Vagina (tissue), 2 donors: ENCODE measurements around the gene WNK2. TPM values are rescaled to one million over a fixed set of nuclear protein-coding genes. Genes with fewer than 3 reads are reported as not detected.

Experiments used
- DNase-seq, 2 donors: peaks; one replicate each; pipeline ENCODE4 v3.0.0-alpha.2; 2017; ENCODE audit errors: extremely low spot score in 2 of 2
- H3K27ac ChIP-seq: fragments of 200-600 bp; sonication (generic); one replicate; pipeline ENCODE4 v1.5.1; 2019
- H3K27me3 ChIP-seq: fragments of 200-600 bp; sonication (generic); one replicate; pipeline ENCODE4 v1.5.1; 2019
- H3K36me3 ChIP-seq, 2 donors: fragments of 200-600 bp; sonication (generic); one replicate each; pipeline ENCODE4 v1.5.1; 2017 to 2019
- H3K4me1 ChIP-seq: fragments of 200-600 bp; sonication (generic); one replicate; pipeline ENCODE4 v1.5.1; 2019
- H3K4me3 ChIP-seq, 2 donors: fragments of 200-600 bp; sonication (generic); 1 replicate in 1 of 2; 2 replicates in 1 of 2; pipeline ENCODE4 v1.5.1; 2016 to 2019
- H3K9me3 ChIP-seq: fragments of 200-600 bp; sonication (generic); one replicate; pipeline ENCODE4 v1.5.1; 2019
- CTCF ChIP-seq, 3 experiments: fragments of 450-650 bp in 2 of 3; fragments of 200-600 bp in 1 of 3; sonication (generic) in 1 of 3; IDR thresholded peaks; one replicate each; pipeline ENCODE4 v1.5.1; 2017 to 2019; ENCODE audit warnings: antibody characterized with exemption in 3 of 3, mild to moderate bottlenecking in 2 of 3, moderate library complexity in 2 of 3
- POLR2A ChIP-seq, 2 donors: fragments of 450-650 bp; IDR thresholded peaks; one replicate each; pipeline ENCODE4 v1.6.1; 2017; ENCODE audit warnings: antibody characterized with exemption in 2 of 2, mild to moderate bottlenecking in 2 of 2, moderate library complexity in 2 of 2
- POLR2AphosphoS5 ChIP-seq, 2 donors: sonication (generic); formaldehyde crosslinking; IDR thresholded peaks; one replicate each; pipeline ENCODE4 v1.9.0; 2017; ENCODE audit warnings: antibody characterized with exemption in 2 of 2, mild to moderate bottlenecking in 2 of 2, low read depth in 1 of 2; ENCODE audit not compliant: insufficient read depth in 1 of 2
- intact Hi-C: fragments of 100-400 bp; cut with DNase I; formaldehyde crosslinking; loops from one replicate; pipeline ENCODE4 v1.15.1; 2023
- total RNA-seq: library from RNA; depleted of rRNA; stranded (reverse); fragments of >200 nt; gene quantifications from one replicate; pipeline ENCODE4 v1.2.3, GENCODE V29; 2016

Gene WNK2
- total RNA-seq, 1 donor from 2014 or later: 24.8 TPM

GRCh38 chr9:93193388-93194220 lies 9.7 kb downstream of the WNK2 start:
- Histone ChIP-seq H3K36me3 (no peaks in the 10 kb centered on the region), H3K4me3 (no peak overlapping the region), H3K9me3 (no peaks in the 10 kb centered on the region), H3K27me3 (no peaks in the 10 kb centered on the region), H3K4me1 (peaks cover 18% of the 10 kb centered on the region), H3K27ac (peak overlapping the region; percentile 13)
- no peak for TF ChIP-seq POLR2A (IDR thresholded peaks at IDR 0.05)
- no peak for TF ChIP-seq CTCF (IDR thresholded peaks at IDR 0.05)
- no peak for TF ChIP-seq POLR2AphosphoS5 (IDR thresholded peaks at IDR 0.05; ENCODE audit: insufficient read depth in 1 of 2, low read depth in 1 of 2)
- intact Hi-C loops: no loop called here
- no peak for DNase-seq

GRCh38 chr9:93194221-93194625 lies 10.3 kb downstream of the WNK2 start:
- Histone ChIP-seq H3K4me3 (no peak overlapping the region), H3K4me1 (peaks cover 18% of the 10 kb centered on the region), H3K27me3 (no peaks in the 10 kb centered on the region), H3K36me3 (no peaks in the 10 kb centered on the region), H3K27ac (no peak overlapping the region), H3K9me3 (no peaks in the 10 kb centered on the region)
- DNase-seq: no peak
- TF ChIP-seq POLR2A (IDR thresholded peaks at IDR 0.05) (no peak), CTCF (IDR thresholded peaks at IDR 0.05) (no peak), POLR2AphosphoS5 (IDR thresholded peaks at IDR 0.05; ENCODE audit: insufficient read depth in 1 of 2, low read depth in 1 of 2) (no peak)
- intact Hi-C loops: no loop called here

- no peak overlapping the region for H3K4me3 ChIP-seq
- no peak overlapping the region for H3K27ac ChIP-seq
- intact Hi-C loops: no loop called here
- H3K36me3 ChIP-seq: no peaks in the 10 kb centered on the region
- DNase-seq: no peak
- no peaks in the 10 kb centered on the region for H3K27me3 ChIP-seq
- H3K4me1 ChIP-seq: peaks cover 18% of the 10 kb centered on the region
- no peaks in the 10 kb centered on the region for H3K9me3 ChIP-seq
- TF ChIP-seq POLR2AphosphoS5 (IDR thresholded peaks at IDR 0.05; ENCODE audit: insufficient read depth in 1 of 2, low read depth in 1 of 2) (no peak), POLR2A (IDR thresholded peaks at IDR 0.05) (no peak), CTCF (IDR thresholded peaks at IDR 0.05) (no peak)
Measured at GRCh38 chr9:93194641-93195040, 10.7 kb downstream of the WNK2 start.

GRCh38 chr9:93196096-93197055 lies 12.4 kb downstream of the WNK2 start:
- H3K27ac ChIP-seq: no peak overlapping the region
- DNase-seq: no peak
- TF ChIP-seq POLR2AphosphoS5 (IDR thresholded peaks at IDR 0.05; ENCODE audit: insufficient read depth in 1 of 2, low read depth in 1 of 2) (no peak), CTCF (IDR thresholded peaks at IDR 0.05) (no peak), POLR2A (IDR thresholded peaks at IDR 0.05) (no peak)
- no peaks in the 10 kb centered on the region for H3K36me3 ChIP-seq
- no peaks in the 10 kb centered on the region for H3K27me3 ChIP-seq
- no peaks in the 10 kb centered on the region for H3K9me3 ChIP-seq
- intact Hi-C loops: no loop called here
- H3K4me3 ChIP-seq: no peak overlapping the region
- peaks cover 18% of the 10 kb centered on the region for H3K4me1 ChIP-seq
